Measurements from ENCODE around the gene RBMXL3. TPM values are rescaled to one million over a fixed set of nuclear protein-coding genes. Genes with fewer than 3 reads are reported as not detected.

RBMXL3 gene
- not detected for total RNA-seq

GRCh38 chrX:115189110-115189509, at the start of gene RBMXL3:
RBMXL3 (plus strand) TSS chrX:115189410; CDS start chrX:115189442, 32 bp downstream.
- H3K9me3 Mint-ChIP-seq (ENCODE audit: low read depth): no peaks in the 10 kb centered on the region
- no peaks in the 10 kb centered on the region for H3K36me3 Mint-ChIP-seq
- CTCF ChIA-PET: no interaction called here
- H3K27ac Mint-ChIP-seq: no peak within 1 kb of the TSS
- no peak for ATAC-seq
- H3K4me1 Mint-ChIP-seq: no peaks in the 10 kb centered on the region
- H3K4me3 Mint-ChIP-seq: no peak within 1 kb of the TSS
- no peaks in the 10 kb centered on the region for H3K27me3 Mint-ChIP-seq
- DNase-seq: no peak

GRCh38 chrX:115142057-115142456, 47.2 kb upstream of the RBMXL3 start:
- Mint-ChIP-seq H3K4me3 (no peak overlapping the region), H3K27ac (no peak overlapping the region), H3K27me3 (no peaks in the 10 kb centered on the region), H3K4me1 (no peaks in the 10 kb centered on the region), H3K36me3 (no peaks in the 10 kb centered on the region), H3K9me3 (ENCODE audit: low read depth) (peaks cover 2% of the 10 kb centered on the region)
- CTCF ChIA-PET: no interaction called here
- ATAC-seq (no peak), DNase-seq (no peak)

- Mint-ChIP-seq H3K4me3 (no peak overlapping the region), H3K9me3 (ENCODE audit: low read depth) (peaks cover 2% of the 10 kb centered on the region), H3K36me3 (no peaks in the 10 kb centered on the region), H3K27me3 (no peaks in the 10 kb centered on the region), H3K4me1 (no peaks in the 10 kb centered on the region), H3K27ac (no peak overlapping the region)
- ATAC-seq: no peak
- no peak for DNase-seq
- CTCF ChIA-PET: no interaction called here
Observed at GRCh38 chrX:115147220-115147619, 42.0 kb upstream of the RBMXL3 start.

- CTCF ChIA-PET: no interaction called here
- no peaks in the 10 kb centered on the region for H3K9me3 Mint-ChIP-seq (ENCODE audit: low read depth)
- H3K27me3 Mint-ChIP-seq: no peaks in the 10 kb centered on the region
- no peak overlapping the region for H3K27ac Mint-ChIP-seq
- no peak overlapping the region for H3K4me3 Mint-ChIP-seq
- ATAC-seq (no peak), DNase-seq (no peak)
- no peaks in the 10 kb centered on the region for H3K4me1 Mint-ChIP-seq
- no peaks in the 10 kb centered on the region for H3K36me3 Mint-ChIP-seq
Observed at GRCh38 chrX:115173181-115173580, 16.0 kb upstream of the RBMXL3 start.

- Mint-ChIP-seq H3K36me3 (no peaks in the 10 kb centered on the region), H3K4me3 (no peak overlapping the region), H3K27me3 (no peaks in the 10 kb centered on the region), H3K4me1 (no peaks in the 10 kb centered on the region), H3K27ac (no peak overlapping the region), H3K9me3 (ENCODE audit: low read depth) (no peaks in the 10 kb centered on the region)
- CTCF ChIA-PET: no interaction called here
- no peak for ATAC-seq
- no peak for DNase-seq
Observed at GRCh38 chrX:115174548-115174947, 14.7 kb upstream of the RBMXL3 start.

- Mint-ChIP-seq H3K36me3 (no peaks in the 10 kb centered on the region), H3K27me3 (no peaks in the 10 kb centered on the region), H3K27ac (no peak overlapping the region), H3K4me3 (no peak overlapping the region), H3K9me3 (ENCODE audit: low read depth) (no peaks in the 10 kb centered on the region), H3K4me1 (no peaks in the 10 kb centered on the region)
- DNase-seq: no peak
- ATAC-seq: no peak
- CTCF ChIA-PET: no interaction called here
Observed at GRCh38 chrX:115177932-115178331, 11.3 kb upstream of the RBMXL3 start.

GRCh38 chrX:115178473-115178872, 10.7 kb upstream of the RBMXL3 start:
- no peaks in the 10 kb centered on the region for H3K27me3 Mint-ChIP-seq
- ATAC-seq (no peak), DNase-seq (no peak)
- H3K36me3 Mint-ChIP-seq: no peaks in the 10 kb centered on the region
- no peaks in the 10 kb centered on the region for H3K4me1 Mint-ChIP-seq
- H3K9me3 Mint-ChIP-seq (ENCODE audit: low read depth): no peaks in the 10 kb centered on the region
- CTCF ChIA-PET: no interaction called here
- no peak overlapping the region for H3K4me3 Mint-ChIP-seq
- H3K27ac Mint-ChIP-seq: no peak overlapping the region

GRCh38 chrX:115183980-115184379, 5.2 kb upstream of the RBMXL3 start:
- Mint-ChIP-seq H3K4me1 (no peaks in the 10 kb centered on the region), H3K27ac (no peak overlapping the region), H3K4me3 (no peak overlapping the region), H3K36me3 (no peaks in the 10 kb centered on the region), H3K27me3 (no peaks in the 10 kb centered on the region), H3K9me3 (ENCODE audit: low read depth) (no peaks in the 10 kb centered on the region)
- DNase-seq (no peak), ATAC-seq (no peak)
- CTCF ChIA-PET: no interaction called here

- no peaks in the 10 kb centered on the region for H3K9me3 Mint-ChIP-seq (ENCODE audit: low read depth)
- H3K36me3 Mint-ChIP-seq: no peaks in the 10 kb centered on the region
- no peaks in the 10 kb centered on the region for H3K4me1 Mint-ChIP-seq
- ATAC-seq: no peak
- H3K27me3 Mint-ChIP-seq: no peaks in the 10 kb centered on the region
- no peak for DNase-seq
- H3K4me3 Mint-ChIP-seq: no peak overlapping the region
- H3K27ac Mint-ChIP-seq: no peak overlapping the region
- CTCF ChIA-PET: no interaction called here
Observed at GRCh38 chrX:115189646-115190635, 731 bp downstream of the RBMXL3 start.

- Mint-ChIP-seq H3K9me3 (ENCODE audit: low read depth) (no peaks in the 10 kb centered on the region), H3K36me3 (no peaks in the 10 kb centered on the region), H3K4me1 (no peaks in the 10 kb centered on the region), H3K4me3 (no peak overlapping the region), H3K27me3 (no peaks in the 10 kb centered on the region), H3K27ac (no peak overlapping the region)
- CTCF ChIA-PET: no interaction called here
- DNase-seq (no peak), ATAC-seq (no peak)
Observed at GRCh38 chrX:115190636-115191489, 1.7 kb downstream of the RBMXL3 start.

- CTCF ChIA-PET: no interaction called here
- Mint-ChIP-seq H3K4me3 (no peak overlapping the region), H3K9me3 (ENCODE audit: low read depth) (no peaks in the 10 kb centered on the region), H3K4me1 (no peaks in the 10 kb centered on the region), H3K27ac (no peak overlapping the region), H3K27me3 (no peaks in the 10 kb centered on the region), H3K36me3 (no peaks in the 10 kb centered on the region)
- no peak for DNase-seq
- ATAC-seq: no peak
Observed at GRCh38 chrX:115191490-115192243, 2.5 kb downstream of the RBMXL3 start.

- Mint-ChIP-seq H3K36me3 (no peaks in the 10 kb centered on the region), H3K27me3 (no peaks in the 10 kb centered on the region), H3K9me3 (ENCODE audit: low read depth) (no peaks in the 10 kb centered on the region), H3K27ac (no peak overlapping the region), H3K4me3 (no peak overlapping the region), H3K4me1 (no peaks in the 10 kb centered on the region)
- DNase-seq (no peak), ATAC-seq (no peak)
- CTCF ChIA-PET: no interaction called here
Observed at GRCh38 chrX:115192244-115192700, 3.1 kb downstream of the RBMXL3 start.

GRCh38 chrX:115204040-115204439, 14.8 kb downstream of the RBMXL3 start:
- no peak overlapping the region for H3K4me3 Mint-ChIP-seq
- H3K9me3 Mint-ChIP-seq (ENCODE audit: low read depth): peaks cover 3% of the 10 kb centered on the region
- no peak for DNase-seq
- no peaks in the 10 kb centered on the region for H3K36me3 Mint-ChIP-seq
- CTCF ChIA-PET: no interaction called here
- H3K27ac Mint-ChIP-seq: no peak overlapping the region
- H3K27me3 Mint-ChIP-seq: no peaks in the 10 kb centered on the region
- H3K4me1 Mint-ChIP-seq: no peaks in the 10 kb centered on the region
- no peak for ATAC-seq
